Activated T-cell treated with anti-CD3 and anti-CD28 coated beads, Interleukin-2, amount 50 U/mL, for 24 hours (primary cell): Measurements from ENCODE around the gene ENPP7.

ENCODE experiments used
- DNase-seq: peaks from one replicate; pipeline ENCODE4 v3.0.0-alpha.2; 2020
- H3K27ac Mint-ChIP-seq: 2 replicates; pipeline ENCODE4 v1.8.0; 2020; ENCODE audit warnings: mild to moderate bottlenecking, mixed read lengths
- H3K27me3 Mint-ChIP-seq: 2 replicates; pipeline ENCODE4 v1.8.0; 2020; ENCODE audit warnings: mixed read lengths
- H3K36me3 Mint-ChIP-seq: 2 replicates; pipeline ENCODE4 v1.8.0; 2020; ENCODE audit warnings: low read depth, mixed read lengths
- H3K4me1 Mint-ChIP-seq: 2 replicates; pipeline ENCODE4 v1.8.0; 2020; ENCODE audit warnings: low read depth, mixed read lengths
- H3K4me3 Mint-ChIP-seq: 2 replicates; pipeline ENCODE4 v1.8.0; 2020; ENCODE audit warnings: mild to moderate bottlenecking, moderate library complexity, mixed read lengths
- H3K9me3 Mint-ChIP-seq: 2 replicates; pipeline ENCODE4 v1.8.0; 2020; ENCODE audit warnings: mixed read lengths

ENPP7 gene

DNA sequence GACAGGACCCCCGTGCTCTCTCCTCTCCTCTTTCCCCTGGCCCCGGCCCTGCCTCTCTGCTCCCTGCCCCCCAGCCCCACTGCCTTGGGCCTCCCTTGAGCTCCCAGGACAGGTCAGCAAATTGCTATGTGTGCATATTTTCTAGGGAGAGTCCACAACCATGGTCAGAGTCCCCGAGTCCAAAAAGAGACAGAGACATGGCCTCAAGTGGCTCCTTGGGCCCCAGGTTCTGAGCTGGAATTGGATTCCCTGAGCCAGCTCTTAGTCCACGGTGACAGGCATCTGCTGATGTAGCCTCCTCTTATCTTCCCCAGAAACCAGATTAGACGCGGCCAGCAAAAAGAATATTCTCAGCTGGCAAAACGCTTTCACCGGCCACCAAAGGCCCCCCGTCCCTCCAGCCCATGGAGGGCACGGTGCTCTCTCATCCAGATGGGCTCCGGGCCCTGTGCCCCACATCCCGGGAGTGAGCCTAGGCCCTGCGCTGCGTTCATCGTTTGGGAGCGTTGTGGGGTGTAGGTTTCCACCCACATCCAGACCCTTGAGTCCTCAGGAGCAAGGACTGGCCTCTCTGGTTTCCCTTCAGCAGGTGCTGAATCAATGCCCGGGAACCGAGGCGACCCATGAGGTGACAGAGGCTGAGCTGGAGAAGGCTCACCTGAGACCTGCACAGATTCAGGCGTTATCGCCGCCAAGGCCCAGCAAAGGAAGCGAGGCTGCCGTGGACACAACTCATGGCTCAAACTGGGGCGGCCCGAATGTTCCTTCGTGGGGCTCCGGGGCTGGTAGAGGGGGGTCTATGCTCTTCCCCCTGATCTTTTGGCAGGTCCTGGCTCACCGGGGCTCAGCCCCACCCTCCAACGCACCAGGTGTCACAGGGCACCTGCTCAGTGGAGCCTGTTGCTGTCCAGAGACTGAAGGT is 16.3 kb upstream of the ENPP7 start:
- Mint-ChIP-seq H3K4me3 (no peak overlapping the region), H3K4me1 (no peaks in the 10 kb centered on the region), H3K36me3 (no peaks in the 10 kb centered on the region), H3K27ac (no peak overlapping the region), H3K27me3 (peaks cover 20% of the 10 kb centered on the region), H3K9me3 (no peaks in the 10 kb centered on the region)
- DNase-seq = no peak

DNA sequence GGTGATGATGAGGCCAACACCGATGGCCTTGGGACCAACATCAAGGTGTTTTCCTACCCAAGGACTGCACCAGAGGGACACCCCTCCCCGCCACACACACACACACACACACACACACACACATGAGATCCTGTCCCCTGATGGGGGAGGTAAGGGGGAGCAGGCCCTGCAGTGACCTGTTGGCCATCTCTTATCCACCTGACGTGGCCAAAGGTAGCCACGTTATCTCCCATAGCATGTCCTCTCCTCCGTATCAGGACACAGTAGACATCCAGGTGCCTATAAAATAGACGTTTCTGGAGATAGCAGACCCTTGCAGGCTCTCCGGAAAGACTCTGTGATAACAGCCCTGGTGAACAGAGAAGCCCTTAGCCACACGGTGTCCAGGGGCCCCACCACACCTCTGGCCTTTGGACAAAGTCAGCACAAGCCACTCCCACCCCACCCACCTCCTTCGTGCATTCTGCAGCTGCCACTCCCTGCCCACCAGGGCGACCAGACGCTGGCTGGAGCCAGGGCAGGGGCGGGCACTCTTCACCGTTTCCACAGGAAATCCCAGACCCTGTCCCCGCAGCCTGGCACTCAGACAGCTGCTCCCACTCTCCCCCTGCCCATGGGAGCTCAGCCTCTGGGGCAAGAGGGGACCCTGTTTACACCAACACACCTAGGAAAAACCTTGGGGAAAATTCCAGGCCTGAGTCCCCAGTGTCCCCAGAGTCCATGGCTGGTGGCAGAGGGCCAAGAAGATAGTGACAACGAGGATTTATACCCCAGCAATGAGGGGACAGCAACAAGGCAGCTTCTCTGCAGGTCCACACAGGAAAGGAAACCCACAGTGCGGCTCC is 15.4 kb upstream of the ENPP7 start:
- H3K4me3 Mint-ChIP-seq = no peak overlapping the region
- peaks cover 20% of the 10 kb centered on the region for H3K27me3 Mint-ChIP-seq
- H3K36me3 Mint-ChIP-seq = no peaks in the 10 kb centered on the region
- no peak for DNase-seq
- H3K4me1 Mint-ChIP-seq = no peaks in the 10 kb centered on the region
- no peaks in the 10 kb centered on the region for H3K9me3 Mint-ChIP-seq
- no peak overlapping the region for H3K27ac Mint-ChIP-seq

DNA sequence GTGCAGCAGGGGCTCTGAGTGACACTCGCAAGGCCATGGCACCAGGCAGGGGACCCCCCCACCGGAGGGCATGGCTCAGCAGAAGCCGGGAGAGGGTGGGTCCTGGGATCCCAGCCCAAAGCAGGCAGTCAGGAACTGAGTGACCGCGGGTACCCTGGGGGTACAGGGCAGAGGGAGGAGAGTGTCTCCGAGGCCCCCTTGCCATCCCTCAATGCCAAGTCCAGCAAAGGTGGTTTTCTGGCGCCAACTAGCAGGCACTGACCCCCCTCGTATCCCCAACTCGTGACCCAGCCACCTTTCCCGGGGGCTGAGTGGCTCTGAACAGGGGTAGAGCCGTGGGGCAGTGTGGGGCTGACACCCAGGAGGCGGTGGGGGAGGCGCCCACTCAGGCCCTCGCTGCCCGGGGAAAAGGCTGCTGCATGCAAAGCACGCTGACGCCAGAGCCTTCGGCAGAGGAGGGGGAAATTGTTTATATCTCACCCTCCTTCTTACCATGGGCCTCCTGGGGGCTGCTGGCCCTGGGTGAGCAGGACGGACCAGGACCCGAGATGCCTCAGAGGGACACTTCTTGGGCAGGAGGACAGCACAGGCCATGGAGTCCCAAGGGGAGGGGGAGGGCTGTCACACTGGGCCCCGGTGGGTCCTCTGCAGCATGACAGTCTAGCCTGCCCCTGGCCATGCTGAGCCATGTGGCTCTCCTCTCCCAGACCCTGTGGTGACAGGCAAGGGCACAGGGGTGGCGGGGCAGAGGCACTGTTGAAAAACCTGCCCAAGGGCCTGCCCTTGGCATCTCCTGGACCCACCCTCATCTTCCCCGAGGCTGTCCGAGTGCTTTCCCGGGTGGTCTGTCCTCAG is 14.6 kb upstream of the ENPP7 start:
- no peak for DNase-seq
- peaks cover 20% of the 10 kb centered on the region for H3K27me3 Mint-ChIP-seq
- H3K36me3 Mint-ChIP-seq = no peaks in the 10 kb centered on the region
- no peak overlapping the region for H3K27ac Mint-ChIP-seq
- no peak overlapping the region for H3K4me3 Mint-ChIP-seq
- H3K4me1 Mint-ChIP-seq = no peaks in the 10 kb centered on the region
- H3K9me3 Mint-ChIP-seq = no peaks in the 10 kb centered on the region

DNA sequence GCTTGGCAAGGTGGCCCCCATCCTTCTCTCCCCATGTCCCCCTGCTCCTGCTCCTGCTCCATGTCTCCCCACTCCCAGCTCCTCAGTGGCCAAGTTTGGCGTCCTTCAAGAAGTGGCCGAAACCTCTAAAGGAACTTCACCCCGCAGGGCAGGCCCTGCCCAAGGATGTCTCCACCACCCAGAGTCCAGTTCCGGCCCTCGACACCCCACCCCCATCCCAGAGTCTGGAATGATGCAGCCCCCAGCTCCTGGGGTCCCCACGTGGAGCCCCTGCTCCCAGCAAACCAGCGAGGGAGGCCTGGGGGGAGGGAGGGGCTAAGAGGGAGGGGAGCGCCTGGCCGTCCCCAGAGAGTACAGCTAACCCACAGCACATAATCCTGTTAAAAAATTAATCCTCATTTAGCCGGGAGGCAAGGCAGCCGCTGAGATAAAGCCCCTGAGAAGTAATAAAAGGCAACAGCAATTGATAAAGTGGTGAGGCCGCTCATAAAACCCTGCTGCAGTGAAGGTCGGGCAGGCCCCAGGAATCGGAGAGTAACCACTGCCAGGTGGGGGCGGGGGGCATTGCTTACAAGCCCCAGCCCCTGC is 9.9 kb upstream of the ENPP7 start:
- Mint-ChIP-seq H3K27me3 (peaks cover 3% of the 10 kb centered on the region), H3K4me3 (no peak overlapping the region), H3K4me1 (no peaks in the 10 kb centered on the region), H3K27ac (no peak overlapping the region), H3K9me3 (no peaks in the 10 kb centered on the region), H3K36me3 (no peaks in the 10 kb centered on the region)
- DNase-seq = no peak

DNA sequence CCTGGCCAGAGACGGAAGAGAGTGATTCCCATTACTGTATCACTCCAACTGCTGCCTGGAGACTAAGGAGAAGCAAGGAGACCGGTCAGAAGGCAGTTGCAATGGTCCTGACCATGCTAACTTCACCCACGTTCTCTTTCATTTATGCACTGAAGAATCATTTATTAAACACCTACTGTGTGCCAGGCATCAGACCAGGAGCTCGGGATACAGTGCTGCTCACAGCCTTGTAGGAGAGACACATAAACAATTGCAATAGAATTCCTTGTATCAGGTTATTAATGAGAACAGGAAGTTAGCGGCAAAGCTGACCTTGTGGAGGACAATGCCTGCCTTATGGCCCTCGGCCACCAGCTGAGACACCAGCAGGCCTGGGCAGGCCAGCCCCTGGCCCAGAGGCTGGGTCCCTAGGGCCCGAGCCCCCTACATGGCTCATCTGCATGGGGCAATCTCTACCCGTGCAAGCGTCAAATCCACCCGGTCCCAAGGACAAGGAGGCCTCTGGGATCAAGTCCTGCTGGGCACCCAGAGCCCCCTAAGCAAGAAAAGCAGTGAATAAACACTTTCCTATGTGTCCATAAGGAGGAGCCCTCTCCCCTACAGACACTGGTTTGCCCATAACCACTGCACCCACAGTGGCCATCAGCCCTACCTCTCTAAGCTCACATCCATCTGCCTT is 8.6 kb upstream of the ENPP7 start:
- no peaks in the 10 kb centered on the region for H3K36me3 Mint-ChIP-seq
- H3K4me1 Mint-ChIP-seq = no peaks in the 10 kb centered on the region

DNA sequence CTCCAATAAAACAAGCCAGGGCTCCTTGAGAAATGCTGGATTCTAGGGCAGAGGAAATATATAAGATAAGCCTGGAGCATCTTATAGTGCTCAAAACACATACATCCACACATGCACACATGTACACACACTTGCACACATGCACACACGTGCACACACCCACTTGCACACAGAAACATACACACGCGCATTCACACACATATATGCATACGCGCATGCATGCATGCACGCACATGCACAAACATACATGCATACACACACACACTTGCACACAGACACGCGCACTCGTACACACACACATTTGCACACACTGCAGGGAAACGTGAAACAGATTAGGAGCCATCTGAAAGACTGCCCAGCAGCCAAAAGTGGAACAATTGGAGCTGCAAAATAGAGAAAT is 8.0 kb upstream of the ENPP7 start:
- no peak for DNase-seq
- peaks cover under 1% of the 10 kb centered on the region for H3K4me1 Mint-ChIP-seq
- peaks cover 3% of the 10 kb centered on the region for H3K27me3 Mint-ChIP-seq
- H3K27ac Mint-ChIP-seq = no peak overlapping the region
- no peaks in the 10 kb centered on the region for H3K9me3 Mint-ChIP-seq
- no peak overlapping the region for H3K4me3 Mint-ChIP-seq
- no peaks in the 10 kb centered on the region for H3K36me3 Mint-ChIP-seq

More for the DNA sequence above, 8.6 kb upstream of the ENPP7 start:
- Mint-ChIP-seq H3K4me3 (no peak overlapping the region), H3K27me3 (peaks cover 3% of the 10 kb centered on the region), H3K27ac (no peak overlapping the region), H3K9me3 (no peaks in the 10 kb centered on the region)
- DNase-seq = no peak

DNA sequence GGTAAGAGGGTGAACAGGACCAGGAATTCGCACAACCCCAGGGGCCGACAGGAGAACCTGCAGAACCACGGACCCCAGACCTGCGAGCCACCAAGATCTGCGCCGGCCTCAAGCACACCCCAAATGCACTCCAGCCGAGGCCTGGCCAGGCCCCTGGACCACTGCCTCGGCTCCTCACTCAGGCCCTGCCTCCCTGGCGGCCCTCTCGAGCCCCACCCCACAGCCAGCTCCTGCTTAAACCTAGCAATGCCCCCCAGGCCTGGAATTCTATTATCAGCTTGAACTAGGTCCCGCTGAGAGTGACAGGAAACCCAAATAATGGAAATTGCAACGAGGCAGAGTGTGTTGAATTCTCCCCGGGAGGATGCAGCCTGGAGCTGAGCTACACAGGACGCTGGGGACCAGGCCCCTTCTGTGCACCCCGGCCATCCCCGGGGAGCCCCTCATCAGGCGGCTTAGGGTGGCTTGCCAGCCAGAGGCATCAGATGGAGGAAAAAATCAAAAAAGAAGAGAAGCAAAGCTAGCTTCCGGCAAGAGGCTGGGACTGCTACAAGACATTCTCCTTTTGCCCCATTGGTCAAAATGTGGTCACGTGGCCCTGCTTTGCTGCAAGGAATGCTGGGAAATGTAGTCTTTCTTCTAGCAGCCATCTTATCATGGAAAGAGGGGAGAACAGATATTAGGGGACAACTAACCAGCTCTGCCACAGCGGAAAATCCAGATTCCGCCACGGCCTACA is 2.4 kb upstream of the ENPP7 start:
- Mint-ChIP-seq H3K27ac (peak overlapping the region; percentile 76), H3K9me3 (no peaks in the 10 kb centered on the region), H3K4me1 (peaks cover 12% of the 10 kb centered on the region), H3K27me3 (no peaks in the 10 kb centered on the region), H3K36me3 (no peaks in the 10 kb centered on the region), H3K4me3 (peak overlapping the region; percentile 57)
- peak; percentile 84 for DNase-seq

DNA sequence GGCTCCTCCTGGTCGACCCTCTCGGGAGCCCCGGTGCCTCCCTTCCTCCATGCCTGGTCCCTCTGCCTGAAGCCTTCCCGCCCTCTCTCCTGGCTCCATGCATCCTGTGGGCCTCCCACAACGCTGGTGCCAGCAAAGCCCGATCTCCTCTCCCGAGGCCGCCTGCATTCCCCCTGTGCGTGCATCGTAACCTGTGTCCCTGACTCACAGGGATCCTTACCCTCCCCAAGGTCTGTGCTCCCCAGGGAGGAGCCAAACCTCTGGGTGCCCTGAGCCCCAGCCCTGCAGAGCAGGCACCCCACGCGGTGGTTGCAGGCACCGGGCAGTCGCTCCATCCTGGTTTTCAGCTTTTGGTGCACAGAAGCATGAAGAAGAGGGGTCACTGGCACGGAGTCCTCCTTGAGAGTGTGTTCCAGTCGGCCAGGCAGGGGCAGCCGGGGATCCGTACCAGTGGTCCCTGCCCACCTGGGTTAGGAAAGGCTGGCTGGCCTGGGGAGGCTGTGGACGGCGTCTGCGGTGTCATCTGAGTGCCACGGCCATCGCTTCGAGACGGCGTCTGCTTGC is 1.8 kb upstream of the ENPP7 start:
- H3K9me3 Mint-ChIP-seq = no peaks in the 10 kb centered on the region
- no peaks in the 10 kb centered on the region for H3K36me3 Mint-ChIP-seq
- no peak for DNase-seq
- no peak overlapping the region for H3K4me3 Mint-ChIP-seq
- H3K27ac Mint-ChIP-seq = peak overlapping the region; percentile 76
- H3K27me3 Mint-ChIP-seq = no peaks in the 10 kb centered on the region
- H3K4me1 Mint-ChIP-seq = peaks cover 12% of the 10 kb centered on the region

DNA sequence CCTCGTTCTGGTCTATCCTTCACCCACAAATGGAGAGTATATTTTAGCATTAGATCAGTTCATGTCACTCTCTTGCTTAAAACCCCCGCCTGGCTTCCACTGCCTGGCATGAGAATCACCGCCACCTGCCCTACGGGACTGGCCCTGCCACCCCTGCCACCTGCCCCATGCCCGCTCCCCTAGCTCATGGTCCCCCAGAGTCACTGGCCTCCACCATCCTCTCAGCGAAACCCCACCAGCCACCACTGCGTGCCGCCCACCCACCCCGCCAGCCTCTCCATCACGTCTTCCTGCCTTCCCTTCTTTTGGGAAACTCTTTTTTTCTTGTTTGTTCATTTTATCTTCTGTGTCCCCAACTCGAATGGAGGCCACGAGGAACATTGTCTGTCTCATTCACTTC is 982 bp upstream of the ENPP7 start:
- Mint-ChIP-seq H3K36me3 (no peaks in the 10 kb centered on the region), H3K27me3 (no peaks in the 10 kb centered on the region), H3K4me3 (no peak overlapping the region), H3K4me1 (peaks cover 12% of the 10 kb centered on the region), H3K9me3 (no peaks in the 10 kb centered on the region), H3K27ac (no peak overlapping the region)
- no peak for DNase-seq

DNA sequence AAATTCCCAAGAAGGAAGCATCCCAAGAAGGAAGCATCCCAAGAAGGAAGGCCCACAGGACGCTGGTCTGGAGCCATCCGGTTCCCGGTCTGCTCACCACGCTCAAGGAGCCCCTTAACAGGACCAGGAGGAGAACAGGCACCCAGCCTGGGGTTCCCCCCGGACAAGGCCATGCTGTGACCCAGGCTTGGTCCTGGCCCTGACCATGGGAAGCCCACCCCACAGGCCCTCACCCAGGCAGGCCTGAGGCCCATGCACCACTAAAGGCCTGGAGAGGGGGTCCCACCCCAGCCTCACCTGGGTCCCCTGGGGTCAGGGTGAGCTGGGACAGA is 340 bp upstream of the ENPP7 start:
- H3K4me3 Mint-ChIP-seq = no peak overlapping the region
- H3K27me3 Mint-ChIP-seq = no peaks in the 10 kb centered on the region
- DNase-seq = no peak
- H3K9me3 Mint-ChIP-seq = no peaks in the 10 kb centered on the region
- no peaks in the 10 kb centered on the region for H3K36me3 Mint-ChIP-seq
- no peak overlapping the region for H3K27ac Mint-ChIP-seq
- H3K4me1 Mint-ChIP-seq = peaks cover 12% of the 10 kb centered on the region

DNA sequence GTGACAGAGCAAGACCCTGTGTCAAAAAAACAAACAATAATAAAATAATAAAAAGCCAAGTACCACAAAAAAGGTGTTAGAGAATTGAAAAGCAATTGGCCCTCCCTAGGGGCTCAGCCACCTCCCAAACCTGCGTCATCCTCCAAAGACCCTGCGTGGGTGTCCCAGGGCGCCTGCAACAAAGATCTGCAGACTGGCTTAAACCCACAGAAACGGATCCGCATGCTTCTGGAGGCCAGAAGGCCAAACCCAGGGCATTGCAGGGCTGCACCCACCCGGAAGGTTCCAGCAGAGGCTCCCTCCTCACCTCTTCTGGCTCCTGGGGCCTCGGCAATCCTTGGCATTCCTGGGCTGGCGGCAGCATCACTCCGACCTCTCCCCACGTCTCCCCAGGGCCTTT is 1.5 kb downstream of the ENPP7 start:
- Mint-ChIP-seq H3K4me3 (no peak overlapping the region), H3K4me1 (peaks cover 12% of the 10 kb centered on the region)

DNA sequence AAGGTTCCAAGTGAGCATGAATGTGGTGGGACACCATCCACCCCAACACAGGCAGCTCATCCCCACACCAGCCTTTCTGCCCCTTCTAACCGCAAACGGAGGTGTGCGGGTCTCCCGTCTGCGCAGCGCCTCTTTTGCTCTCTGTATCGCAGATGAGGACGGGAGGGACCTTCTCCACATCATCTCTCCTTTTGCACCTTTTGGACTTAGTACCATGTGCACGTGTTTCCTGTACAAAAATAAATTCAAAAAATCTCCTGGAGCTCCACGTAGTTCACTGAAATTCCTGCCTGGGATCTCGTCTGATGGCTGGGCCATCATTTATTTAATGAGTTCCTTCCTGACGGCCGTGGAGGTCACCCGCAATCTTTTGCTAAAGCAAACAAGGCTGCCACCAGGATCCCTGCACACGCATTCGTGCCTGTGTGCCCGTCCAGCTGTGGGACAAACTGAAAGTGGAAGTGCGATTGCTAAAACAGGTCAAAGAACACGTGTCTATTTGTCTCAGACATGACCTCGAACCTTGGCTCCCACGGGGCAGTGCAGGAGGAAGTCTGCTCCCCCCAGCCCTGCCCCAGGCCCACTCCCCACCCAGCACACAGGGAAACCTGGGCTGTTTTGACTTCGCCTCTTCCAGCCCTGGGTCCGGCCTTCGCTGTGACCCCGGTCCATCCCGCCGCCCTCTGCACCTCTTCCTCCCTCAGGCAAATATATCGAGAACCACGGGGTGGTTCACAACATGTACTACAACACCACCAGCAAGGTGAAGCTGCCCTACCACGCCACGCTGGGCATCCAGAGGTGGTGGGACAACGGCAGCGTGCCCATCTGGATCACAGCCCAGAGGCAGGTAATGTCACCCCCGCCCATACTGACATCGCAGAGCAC is 2.3 kb downstream of the ENPP7 start:
- H3K4me3 Mint-ChIP-seq = no peak overlapping the region
- H3K36me3 Mint-ChIP-seq = no peaks in the 10 kb centered on the region
- H3K9me3 Mint-ChIP-seq = no peaks in the 10 kb centered on the region
- no peak overlapping the region for H3K27ac Mint-ChIP-seq
- peaks cover 9% of the 10 kb centered on the region for H3K4me1 Mint-ChIP-seq
- H3K27me3 Mint-ChIP-seq = peaks cover 11% of the 10 kb centered on the region
- DNase-seq = no peak

More for the DNA sequence above, 1.5 kb downstream of the ENPP7 start:
- H3K36me3 Mint-ChIP-seq = no peaks in the 10 kb centered on the region
- no peak for DNase-seq
- H3K9me3 Mint-ChIP-seq = no peaks in the 10 kb centered on the region
- H3K27ac Mint-ChIP-seq = no peak overlapping the region
- H3K27me3 Mint-ChIP-seq = peaks cover 7% of the 10 kb centered on the region
